HEK293T (cell line): ENCODE measurements around the gene CENPL.
"Not testable (repeated sequence)": the region's sequence is repeated elsewhere in the genome, so short reads cannot be mapped to it uniquely, and the experiment has no call there.

Experiments used
- CTCF ChIA-PET: fragments of 350-600 bp; formaldehyde crosslinking; extraction: SDS; loops from one replicate; lab custom pipeline; 2021; ENCODE audit warnings: antibody characterized with exemption, inconsistent platforms; lab: Yijun Ruan, JAX
- POLR2A ChIA-PET: fragments of 350-600 bp; formaldehyde crosslinking; extraction: SDS; loops from one replicate; lab custom pipeline; 2020; ENCODE audit warnings: antibody characterized with exemption, inconsistent platforms; lab: Yijun Ruan, JAX
- DNase-seq: peaks from one replicate; pipeline ENCODE4 v3.0.0; 2012; ENCODE audit warnings: mixed read lengths; ENCODE audit errors: extremely low spot score
- ARNT ChIP-seq: fragments of 450-650 bp; IDR thresholded peaks from 2 replicates; pipeline ENCODE4 v1.6.1; 2017; ENCODE audit warnings: mild to moderate bottlenecking
- BHLHE40 ChIP-seq: fragments of 450-650 bp; IDR thresholded peaks from 2 replicates; pipeline ENCODE4 v1.6.1; 2016; ENCODE audit warnings: mild to moderate bottlenecking, moderate library complexity, borderline replicate concordance
- CTBP1 ChIP-seq: fragments of 450-650 bp; IDR thresholded peaks from 2 replicates; pipeline ENCODE4 v1.6.1; 2016; ENCODE audit warnings: borderline replicate concordance
- ELF4 ChIP-seq: fragments of 450-650 bp; IDR thresholded peaks from 2 replicates; pipeline ENCODE4 v1.6.1; 2017; ENCODE audit warnings: antibody characterized with exemption
- FOXA1 ChIP-seq: fragments of 450-650 bp; IDR thresholded peaks from 2 replicates; pipeline ENCODE4 v1.6.1; 2016; ENCODE audit warnings: mild to moderate bottlenecking
- FOXK2 ChIP-seq: fragments of 450-650 bp; IDR thresholded peaks from 2 replicates; pipeline ENCODE4 v1.6.1; 2016; ENCODE audit warnings: mild to moderate bottlenecking
- FOXM1 ChIP-seq: fragments of 450-650 bp; IDR thresholded peaks from 2 replicates; pipeline ENCODE4 v1.6.1; 2017; ENCODE audit warnings: mild to moderate bottlenecking, borderline replicate concordance
- HDGF ChIP-seq: fragments of 450-650 bp; IDR thresholded peaks from 2 replicates; pipeline ENCODE4 v1.6.1; 2017; ENCODE audit warnings: antibody characterized with exemption, borderline replicate concordance
- L3MBTL2 ChIP-seq: fragments of 450-650 bp; conservative IDR thresholded peaks from 2 replicates; pipeline ENCODE4 v1.6.1; 2016; ENCODE audit warnings: mild to moderate bottlenecking
- LEF1 ChIP-seq: fragments of 450-650 bp; IDR thresholded peaks from 2 replicates; pipeline ENCODE4 v1.6.1; 2017; ENCODE audit warnings: mild to moderate bottlenecking, borderline replicate concordance
- NFRKB ChIP-seq: fragments of 450-650 bp; IDR thresholded peaks from 2 replicates; pipeline ENCODE4 v1.6.1; 2016; ENCODE audit warnings: mild to moderate bottlenecking, moderate library complexity
- SP1 ChIP-seq: fragments of 450-650 bp; IDR thresholded peaks from 2 replicates; pipeline ENCODE4 v1.6.1; 2017
- SUZ12 ChIP-seq: fragments of 450-650 bp; IDR thresholded peaks from 2 replicates; pipeline ENCODE4 v1.6.1; 2016; ENCODE audit warnings: mild to moderate bottlenecking
- TARDBP ChIP-seq: fragments of 450-650 bp; IDR thresholded peaks from 2 replicates; pipeline ENCODE4 v1.6.1; 2016
- ZNF384 ChIP-seq: fragments of 450-650 bp; IDR thresholded peaks from 2 replicates; pipeline ENCODE4 v1.6.1; 2016
- TF ChIP-seq, protein P1 (sequence below): fragments of 450-650 bp; IDR thresholded peaks from 2 replicates; pipeline ENCODE4 v1.6.1; 2016

The CENPL gene

DNA sequence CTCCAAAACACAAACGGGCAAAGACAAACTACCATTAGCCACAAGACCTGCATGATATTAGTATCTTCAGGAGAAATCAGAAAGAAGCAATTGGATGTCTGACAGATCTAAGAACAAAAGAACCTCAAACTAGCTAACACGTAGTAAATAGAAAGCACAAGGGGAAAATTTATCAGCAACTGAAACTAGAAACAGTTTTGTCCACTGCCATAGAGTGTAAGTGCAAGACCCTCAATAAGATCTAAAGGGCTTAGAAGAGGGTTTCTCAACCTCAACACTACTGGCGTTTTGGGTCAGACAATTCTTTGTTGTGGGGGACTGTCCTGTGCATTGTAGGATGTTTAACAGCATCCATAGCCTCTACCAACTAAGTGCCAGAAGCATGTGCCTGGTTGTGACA, 55.9 kb downstream of the CENPL start:
- CTCF ChIA-PET = no interaction called here
- no peak for DNase-seq
- TF ChIP-seq, protein P1, sequence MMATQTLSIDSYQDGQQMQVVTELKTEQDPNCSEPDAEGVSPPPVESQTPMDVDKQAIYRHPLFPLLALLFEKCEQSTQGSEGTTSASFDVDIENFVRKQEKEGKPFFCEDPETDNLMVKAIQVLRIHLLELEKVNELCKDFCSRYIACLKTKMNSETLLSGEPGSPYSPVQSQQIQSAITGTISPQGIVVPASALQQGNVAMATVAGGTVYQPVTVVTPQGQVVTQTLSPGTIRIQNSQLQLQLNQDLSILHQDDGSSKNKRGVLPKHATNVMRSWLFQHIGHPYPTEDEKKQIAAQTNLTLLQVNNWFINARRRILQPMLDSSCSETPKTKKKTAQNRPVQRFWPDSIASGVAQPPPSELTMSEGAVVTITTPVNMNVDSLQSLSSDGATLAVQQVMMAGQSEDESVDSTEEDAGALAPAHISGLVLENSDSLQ = no peak
- TF ChIP-seq SUZ12 (no peak), FOXK2 (no peak), LEF1 (no peak), ZNF384 (no peak), CTBP1 (no peak), ARNT (no peak), FOXM1 (no peak), ELF4 (no peak), L3MBTL2 (no peak), TARDBP (no peak), NFRKB (no peak), HDGF (no peak), BHLHE40 (no peak), FOXA1 (no peak), SP1 (no peak)
- POLR2A ChIA-PET = no interaction called here

DNA sequence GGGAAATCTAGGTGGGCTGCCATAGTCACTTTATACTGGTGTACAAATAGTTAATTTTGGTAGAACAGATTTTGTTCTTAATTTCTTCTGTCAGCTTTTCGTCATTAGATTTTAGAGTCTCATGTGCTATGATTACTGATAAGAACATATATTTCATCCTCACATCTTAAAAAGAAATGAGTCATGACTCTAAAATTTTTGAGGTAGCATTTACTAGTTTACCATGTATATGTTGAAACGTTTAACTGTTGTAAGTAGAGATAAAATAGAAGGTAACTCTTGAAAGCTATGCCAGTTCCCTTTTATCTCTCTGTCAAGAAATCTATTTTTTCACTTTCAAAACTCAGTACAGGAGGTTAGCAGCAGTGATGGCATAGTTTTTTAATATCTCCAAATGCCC, 56.5 kb downstream of the CENPL start:
- ChIA-PET POLR2A (no interaction called here), CTCF (no interaction called here)
- DNase-seq = no peak
- TF ChIP-seq HDGF (no peak), LEF1 (no peak), CTBP1 (no peak), ARNT (no peak), ZNF384 (no peak), FOXK2 (no peak), BHLHE40 (no peak), SP1 (no peak), L3MBTL2 (no peak), SUZ12 (no peak), ELF4 (no peak), FOXA1 (no peak), NFRKB (no peak)

DNA sequence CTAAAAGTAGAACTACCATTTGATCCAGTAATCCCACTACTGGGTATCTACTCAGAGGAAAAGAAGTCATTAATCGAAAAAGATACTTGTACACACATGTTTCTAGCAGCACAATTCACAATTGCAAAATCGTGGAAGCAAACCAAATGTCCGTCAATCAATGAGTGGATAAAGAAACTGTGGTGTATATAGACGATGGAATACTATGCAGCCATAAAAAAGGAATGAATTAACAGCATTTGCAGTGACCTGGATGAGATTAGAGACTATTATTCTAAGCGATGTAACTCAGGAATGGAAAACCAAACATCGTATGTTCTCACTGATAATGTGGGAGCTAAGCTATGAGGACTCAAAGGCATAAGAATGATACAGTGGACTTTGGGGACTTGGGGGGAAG, 60.4 kb downstream of the CENPL start:
- CTCF ChIA-PET, DNase-seq, POLR2A ChIA-PET: not testable (repeated sequence)

DNA sequence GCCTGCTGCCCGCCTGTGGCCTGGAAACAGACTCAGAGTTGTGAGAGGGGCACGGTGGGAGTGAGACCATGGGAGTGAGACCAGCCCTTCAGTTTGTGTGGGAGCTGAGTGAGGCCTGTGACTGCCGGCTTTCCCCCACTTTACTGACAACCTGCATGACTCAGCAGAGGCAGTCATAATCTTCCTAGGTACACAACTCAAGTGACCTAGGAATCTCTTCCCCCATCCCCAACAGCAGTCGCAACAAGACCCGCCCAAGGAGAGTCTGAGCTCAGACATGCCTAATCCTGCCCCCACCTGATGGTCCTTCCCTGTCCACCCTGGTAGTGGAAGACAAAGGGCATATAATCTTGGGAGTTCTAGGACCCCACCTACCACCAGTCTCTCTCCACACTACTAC, 65.7 kb downstream of the CENPL start:
- ChIA-PET POLR2A (no interaction called here), CTCF (no interaction called here)
- no peak for DNase-seq
- no peak for TF ChIP-seq HDGF
- TF ChIP-seq ZNF384 = no peak
- TF ChIP-seq LEF1 = no peak
- TF ChIP-seq BHLHE40 = no peak
- no peak for TF ChIP-seq FOXA1
- TF ChIP-seq, protein P1 = no peak
- TF ChIP-seq CTBP1 = no peak
- no peak for TF ChIP-seq ELF4
- no peak for TF ChIP-seq SP1
- no peak for TF ChIP-seq ARNT
- TF ChIP-seq FOXK2 = no peak
- TF ChIP-seq SUZ12 = no peak
- TF ChIP-seq NFRKB = no peak
- TF ChIP-seq TARDBP = no peak
- TF ChIP-seq L3MBTL2 = no peak
- no peak for TF ChIP-seq FOXM1

DNA sequence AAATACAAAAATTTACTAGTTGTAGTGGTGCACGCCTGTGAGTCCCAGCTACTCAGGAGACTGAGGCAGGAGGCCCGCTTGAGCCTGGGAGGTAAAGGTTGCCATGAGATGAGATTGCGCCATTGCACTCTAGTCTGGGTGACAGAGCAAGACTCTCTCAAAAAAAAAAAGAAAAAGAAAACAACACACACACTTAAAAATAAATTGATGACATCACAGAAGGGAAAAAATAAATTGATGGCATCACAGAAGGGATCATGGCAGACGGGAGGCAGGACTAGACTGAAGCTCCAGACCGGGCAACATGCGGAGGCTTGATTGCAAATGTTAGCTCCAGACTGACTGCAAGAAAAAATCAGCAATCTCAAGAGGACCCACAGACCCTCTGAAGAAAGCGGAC, 66.6 kb downstream of the CENPL start:
- CTCF ChIA-PET = interaction anchor here (0.6 kb wide), 1 partner anchor 1901 kb away, joined by 5 read pairs; no protein-coding TSS in a partner anchor
- TF ChIP-seq ARNT (no peak), NFRKB (no peak)
- DNase-seq = no peak
- POLR2A ChIA-PET = no interaction called here

DNA sequence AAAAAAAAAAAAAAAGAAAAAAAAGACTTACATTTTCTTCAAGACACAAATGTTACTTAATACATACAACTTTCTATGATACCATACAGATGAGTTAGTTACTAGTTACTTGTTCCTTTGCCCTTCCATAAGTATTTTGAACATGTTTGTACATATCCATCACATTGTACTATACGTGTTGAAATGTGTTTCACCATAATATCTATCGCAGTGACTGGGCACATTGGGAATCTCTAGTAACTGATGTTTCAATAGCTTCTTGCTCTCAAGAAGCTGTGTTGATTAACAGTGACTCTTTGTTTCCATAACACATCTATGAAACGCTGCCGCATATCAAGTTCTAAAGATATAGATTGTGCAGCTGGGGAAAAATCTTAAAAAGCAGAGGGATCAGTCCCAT, 67.0 kb downstream of the CENPL start:
- CTCF ChIA-PET = no interaction called here
- POLR2A ChIA-PET = no interaction called here

DNA sequence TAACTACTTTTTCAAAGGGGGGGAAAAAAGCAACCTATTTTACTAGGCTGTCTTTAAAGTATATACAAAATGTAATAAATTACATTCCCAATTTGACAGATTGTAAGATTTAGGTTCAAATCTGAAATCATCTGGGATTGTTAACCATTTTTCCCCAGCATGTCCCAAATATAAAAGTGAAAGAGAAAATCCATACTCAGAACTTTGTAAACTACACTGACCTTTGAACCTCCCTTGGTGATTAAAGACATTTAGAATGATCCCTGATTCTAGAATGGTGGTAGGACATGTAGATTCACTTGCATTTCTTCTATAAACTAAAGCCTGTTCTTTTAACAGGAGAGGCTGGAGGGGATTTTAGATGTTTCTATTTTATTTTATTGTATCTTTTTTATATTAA, 70.9 kb downstream of the CENPL start:
- ChIA-PET CTCF (no interaction called here), POLR2A (no interaction called here)
- TF ChIP-seq CTBP1 (no peak), ELF4 (no peak), FOXA1 (no peak), ZNF384 (no peak), HDGF (no peak), ARNT (no peak), BHLHE40 (no peak), TARDBP (no peak), SP1 (no peak), NFRKB (no peak), SUZ12 (no peak), FOXM1 (no peak), FOXK2 (no peak)
- no peak for DNase-seq

More for the DNA sequence above, 67.0 kb downstream of the CENPL start:
- TF ChIP-seq FOXA1 (no peak), ELF4 (no peak), SUZ12 (no peak), L3MBTL2 (no peak), LEF1 (no peak), ZNF384 (no peak), CTBP1 (no peak), BHLHE40 (no peak), NFRKB (no peak)
- DNase-seq = no peak
